Measurements from ENCODE around the gene GRB14.

GRB14 gene

DNA sequence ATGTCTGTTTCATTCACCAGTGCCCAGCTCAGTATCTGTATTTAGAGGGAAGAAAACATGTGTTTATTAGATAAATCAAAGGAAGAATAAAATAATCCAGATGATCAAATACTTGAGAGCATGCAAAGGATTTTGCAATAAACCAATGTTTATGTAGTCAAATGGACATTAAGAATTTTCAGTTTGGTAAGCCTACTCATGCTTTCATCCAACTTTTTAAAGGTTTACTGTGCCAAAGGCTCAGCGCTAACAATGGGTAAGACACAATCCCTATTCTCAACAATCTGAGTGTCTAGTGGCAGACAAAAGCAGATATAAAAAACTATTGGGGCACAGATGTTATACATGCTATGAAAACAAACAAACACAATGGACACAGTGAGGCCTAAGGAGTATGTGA is 26.3 kb downstream of the GRB14 start:
- no peak for TF ChIP-seq POLR2A (IDR thresholded peaks at IDR 0.05; ENCODE audit: extremely low read depth, insufficient read length)
- TF ChIP-seq, protein P1, sequence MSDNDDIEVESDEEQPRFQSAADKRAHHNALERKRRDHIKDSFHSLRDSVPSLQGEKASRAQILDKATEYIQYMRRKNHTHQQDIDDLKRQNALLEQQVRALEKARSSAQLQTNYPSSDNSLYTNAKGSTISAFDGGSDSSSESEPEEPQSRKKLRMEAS (IDR thresholded peaks at IDR 0.05; ENCODE audit: low read depth, low read length), result no peak
- no peak for TF ChIP-seq MYC (IDR thresholded peaks at IDR 0.05; ENCODE audit: low read depth, low read length)
- TF ChIP-seq, protein P2, sequence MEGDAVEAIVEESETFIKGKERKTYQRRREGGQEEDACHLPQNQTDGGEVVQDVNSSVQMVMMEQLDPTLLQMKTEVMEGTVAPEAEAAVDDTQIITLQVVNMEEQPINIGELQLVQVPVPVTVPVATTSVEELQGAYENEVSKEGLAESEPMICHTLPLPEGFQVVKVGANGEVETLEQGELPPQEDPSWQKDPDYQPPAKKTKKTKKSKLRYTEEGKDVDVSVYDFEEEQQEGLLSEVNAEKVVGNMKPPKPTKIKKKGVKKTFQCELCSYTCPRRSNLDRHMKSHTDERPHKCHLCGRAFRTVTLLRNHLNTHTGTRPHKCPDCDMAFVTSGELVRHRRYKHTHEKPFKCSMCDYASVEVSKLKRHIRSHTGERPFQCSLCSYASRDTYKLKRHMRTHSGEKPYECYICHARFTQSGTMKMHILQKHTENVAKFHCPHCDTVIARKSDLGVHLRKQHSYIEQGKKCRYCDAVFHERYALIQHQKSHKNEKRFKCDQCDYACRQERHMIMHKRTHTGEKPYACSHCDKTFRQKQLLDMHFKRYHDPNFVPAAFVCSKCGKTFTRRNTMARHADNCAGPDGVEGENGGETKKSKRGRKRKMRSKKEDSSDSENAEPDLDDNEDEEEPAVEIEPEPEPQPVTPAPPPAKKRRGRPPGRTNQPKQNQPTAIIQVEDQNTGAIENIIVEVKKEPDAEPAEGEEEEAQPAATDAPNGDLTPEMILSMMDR (IDR thresholded peaks at IDR 0.05; ENCODE audit: low read depth, low read length), result no peak
- no peak overlapping the region for H3K4me3 ChIP-seq (ENCODE audit: low read depth, low read length)
- no peak for DNase-seq (ENCODE audit: low read depth)

DNA sequence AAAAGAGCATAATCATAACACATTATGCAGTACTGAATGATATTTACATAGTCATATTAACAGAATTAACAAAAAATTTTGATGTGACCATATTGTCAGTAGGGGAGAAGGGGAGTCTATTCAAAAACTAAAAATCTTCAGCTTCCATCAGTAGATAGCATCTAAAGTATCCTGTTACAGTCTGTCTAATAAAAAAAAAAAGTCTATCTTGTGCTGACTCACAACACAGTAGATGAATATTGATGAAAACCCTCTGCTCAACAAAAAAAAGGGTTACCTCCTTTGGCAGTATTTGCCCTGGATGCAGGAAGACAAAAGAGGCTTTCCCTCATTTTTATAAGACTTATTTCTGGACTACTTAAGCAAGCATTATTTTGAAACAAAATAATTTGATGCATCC is 27.3 kb downstream of the GRB14 start:
- no peak for DNase-seq (ENCODE audit: low read depth)
- TF ChIP-seq POLR2A (IDR thresholded peaks at IDR 0.05; ENCODE audit: extremely low read depth, insufficient read length) (no peak), MYC (IDR thresholded peaks at IDR 0.05; ENCODE audit: low read depth, low read length) (no peak)
- TF ChIP-seq, protein P1 (IDR thresholded peaks at IDR 0.05; ENCODE audit: low read depth, low read length), result no peak
- TF ChIP-seq, protein P2 (IDR thresholded peaks at IDR 0.05; ENCODE audit: low read depth, low read length), result no peak

DNA sequence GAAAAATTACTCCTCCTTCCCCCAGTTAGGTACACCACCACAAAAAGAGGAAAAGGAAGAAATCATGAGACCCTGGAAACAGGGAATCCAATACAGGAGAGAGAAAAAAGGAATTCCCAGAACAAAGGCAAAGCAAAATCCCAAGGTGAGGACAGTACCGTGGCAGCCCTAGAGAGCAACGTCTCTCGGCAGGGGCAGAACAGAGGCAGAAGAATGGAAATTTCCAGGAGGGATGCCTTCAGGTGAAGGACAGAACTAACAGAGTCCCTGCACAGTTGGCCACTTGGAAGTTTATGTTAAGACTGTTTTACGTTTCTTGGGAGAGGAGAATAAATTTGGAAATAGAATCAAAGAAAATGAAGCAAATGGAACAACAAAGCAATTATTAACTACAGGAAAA is 27.7 kb downstream of the GRB14 start:
- H3K4me3 ChIP-seq (ENCODE audit: low read depth, low read length), result no peak overlapping the region
- TF ChIP-seq, protein P2 (IDR thresholded peaks at IDR 0.05; ENCODE audit: low read depth, low read length), result no peak
- TF ChIP-seq POLR2A (IDR thresholded peaks at IDR 0.05; ENCODE audit: extremely low read depth, insufficient read length) (no peak), MYC (IDR thresholded peaks at IDR 0.05; ENCODE audit: low read depth, low read length) (no peak)
- TF ChIP-seq, protein P1 (IDR thresholded peaks at IDR 0.05; ENCODE audit: low read depth, low read length), result no peak
- no peak for DNase-seq (ENCODE audit: low read depth)

More for the DNA sequence above, 27.3 kb downstream of the GRB14 start:
- H3K4me3 ChIP-seq (ENCODE audit: low read depth, low read length), result no peak overlapping the region

DNA sequence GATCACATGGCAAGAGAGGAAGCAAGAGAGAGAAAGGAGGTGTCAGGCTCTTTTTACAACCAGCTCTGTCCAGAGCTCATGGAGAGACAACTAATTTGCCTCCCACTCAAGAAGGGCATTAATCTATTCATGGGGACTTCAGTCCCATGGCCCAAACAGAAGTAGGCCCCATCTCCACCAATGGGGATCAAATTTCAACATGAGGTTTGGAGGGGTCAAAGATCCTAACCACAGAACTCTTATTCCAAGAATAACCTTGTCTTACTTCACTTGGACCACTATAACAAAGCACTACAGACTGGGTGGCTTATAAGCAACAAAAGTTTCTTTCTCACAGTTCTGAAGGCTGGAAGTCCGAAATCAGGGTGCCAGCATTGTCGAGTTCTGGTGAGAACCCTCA is 31.8 kb downstream of the GRB14 start:
- TF ChIP-seq, protein P2 (IDR thresholded peaks at IDR 0.05; ENCODE audit: low read depth, low read length), result no peak
- TF ChIP-seq, protein P1 (IDR thresholded peaks at IDR 0.05; ENCODE audit: low read depth, low read length), result no peak
- TF ChIP-seq MYC (IDR thresholded peaks at IDR 0.05; ENCODE audit: low read depth, low read length) (no peak), POLR2A (IDR thresholded peaks at IDR 0.05; ENCODE audit: extremely low read depth, insufficient read length) (no peak)
- no peak overlapping the region for H3K4me3 ChIP-seq (ENCODE audit: low read depth, low read length)
- DNase-seq (ENCODE audit: low read depth), result no peak

DNA sequence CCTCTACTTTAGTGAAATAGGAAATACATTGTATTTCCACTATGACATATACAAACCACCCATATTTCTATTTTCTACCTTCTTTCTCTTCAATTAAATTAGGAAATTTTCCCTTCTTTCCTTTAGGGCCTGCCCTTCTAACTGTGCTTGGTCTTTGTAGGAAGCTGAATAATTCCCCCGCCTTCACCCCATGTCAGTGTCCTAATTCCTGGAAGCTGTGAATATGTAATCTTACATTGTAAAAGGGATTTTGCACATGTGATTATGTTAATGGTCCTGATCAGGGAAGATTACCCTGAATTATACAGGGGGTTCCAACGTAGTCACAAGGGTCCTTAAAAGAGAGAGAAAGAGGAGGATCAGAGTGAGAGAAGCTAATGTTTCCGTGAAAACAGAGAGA is 40.2 kb downstream of the GRB14 start:
- TF ChIP-seq, protein P1 (IDR thresholded peaks at IDR 0.05; ENCODE audit: low read depth, low read length), result no peak
- no peak for TF ChIP-seq POLR2A (IDR thresholded peaks at IDR 0.05; ENCODE audit: extremely low read depth, insufficient read length)
- TF ChIP-seq, protein P2 (IDR thresholded peaks at IDR 0.05; ENCODE audit: low read depth, low read length), result no peak
- no peak for TF ChIP-seq MYC (IDR thresholded peaks at IDR 0.05; ENCODE audit: low read depth, low read length)
- no peak for DNase-seq (ENCODE audit: low read depth)
- H3K4me3 ChIP-seq (ENCODE audit: low read depth, low read length), result no peak overlapping the region

DNA sequence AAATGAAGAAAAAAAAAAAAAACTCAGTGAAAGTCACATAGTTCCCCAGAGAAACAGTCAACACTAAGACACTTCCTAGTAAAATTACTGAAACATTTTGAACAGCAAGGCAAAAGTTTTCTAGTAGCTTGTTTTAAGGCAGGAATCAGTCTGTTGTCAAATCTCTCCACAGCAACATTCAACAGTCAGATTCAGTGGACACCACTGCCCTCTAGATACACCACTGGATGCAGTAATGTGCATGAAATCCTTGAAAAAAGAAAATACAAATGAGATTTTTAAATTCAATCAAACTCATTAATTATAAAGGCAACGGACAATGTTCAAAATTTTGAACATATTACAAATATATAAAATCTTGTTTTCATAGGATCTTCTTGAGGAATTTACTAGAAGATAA is 46.4 kb downstream of the GRB14 start:
- H3K4me3 ChIP-seq (ENCODE audit: low read depth, low read length), result no peak overlapping the region
- DNase-seq (ENCODE audit: low read depth), result no peak
- TF ChIP-seq POLR2A (IDR thresholded peaks at IDR 0.05; ENCODE audit: extremely low read depth, insufficient read length) (no peak), MYC (IDR thresholded peaks at IDR 0.05; ENCODE audit: low read depth, low read length) (no peak)
- TF ChIP-seq, protein P2 (IDR thresholded peaks at IDR 0.05; ENCODE audit: low read depth, low read length), result no peak
- TF ChIP-seq, protein P1 (IDR thresholded peaks at IDR 0.05; ENCODE audit: low read depth, low read length), result no peak
